Neural progenitor cell (in vitro differentiated cells): ENCODE data around the gene PSMC6. TPM values are rescaled to one million over a fixed set of nuclear protein-coding genes. Genes with fewer than 3 reads are reported as not detected.

ENCODE experiments used
- DNase-seq: peaks from one replicate; pipeline ENCODE4 v3.0.0-alpha.2; 2016; ENCODE audit warnings: low spot score
- H2AFZ ChIP-seq: fragments of 200-600 bp; sonication (generic); replicated peaks from 2 replicates; pipeline ENCODE4 v1.6.1; 2016; ENCODE audit warnings: antibody characterized with exemption
- H3F3A ChIP-seq: fragments of 200-600 bp; sonication (generic); 2 replicates; pipeline ENCODE4 v1.6.1; 2016; ENCODE audit warnings: antibody characterized with exemption, low read depth
- H3K27ac ChIP-seq: fragments of 200-600 bp; sonication (generic); 2 replicates; pipeline ENCODE4 v1.5.1; 2016; ENCODE audit warnings: mild to moderate bottlenecking
- H3K27me3 ChIP-seq: fragments of 200-600 bp; sonication (generic); 2 replicates; pipeline ENCODE4 v1.6.1; 2016; ENCODE audit warnings: mild to moderate bottlenecking, moderate library complexity
- H3K36me3 ChIP-seq: fragments of 200-600 bp; sonication (generic); 2 replicates; pipeline ENCODE4 v1.5.1; 2016
- H3K4me1 ChIP-seq: fragments of 200-600 bp; sonication (generic); 2 replicates; pipeline ENCODE4 v1.6.1; 2016; ENCODE audit warnings: mixed run types
- H3K4me2 ChIP-seq: fragments of 200-600 bp; sonication (generic); 2 replicates; pipeline ENCODE4 v1.6.1; 2016
- H3K4me3 ChIP-seq: fragments of 200-600 bp; sonication (generic); 2 replicates; pipeline ENCODE4 v1.5.1; 2016
- H3K79me2 ChIP-seq: fragments of 200-600 bp; sonication (generic); 2 replicates; pipeline ENCODE4 v1.6.1; 2016; ENCODE audit warnings: low read depth
- H3K9ac ChIP-seq: fragments of 200-600 bp; sonication (generic); 2 replicates; pipeline ENCODE4 v1.6.1; 2016
- H3K9me3 ChIP-seq: fragments of 200-600 bp; sonication (generic); 2 replicates; pipeline ENCODE4 v1.5.1; 2016; ENCODE audit warnings: low read depth
- H4K20me1 ChIP-seq: fragments of 200-600 bp; sonication (generic); 2 replicates; pipeline ENCODE4 v1.6.1; 2016; ENCODE audit warnings: low read depth
- H3K27ac Mint-ChIP-seq: 3 replicates; pipeline ENCODE4 v1.8.0; 2021; ENCODE audit warnings: mixed read lengths
- H3K27me3 Mint-ChIP-seq: 2 replicates; pipeline ENCODE4 v1.8.0; 2022; ENCODE audit warnings: low read depth, mild to moderate bottlenecking, inconsistent platforms, moderate library complexity, mixed read lengths; ENCODE audit not compliant: insufficient read depth
- H3K36me3 Mint-ChIP-seq: 3 replicates; pipeline ENCODE4 v1.8.0; 2021; ENCODE audit warnings: mixed read lengths
- H3K4me1 Mint-ChIP-seq: 3 replicates; pipeline ENCODE4 v1.8.0; 2021; ENCODE audit warnings: mixed read lengths
- H3K4me3 Mint-ChIP-seq: 3 replicates; pipeline ENCODE4 v1.8.0; 2021; ENCODE audit warnings: mild to moderate bottlenecking, moderate library complexity, mixed read lengths
- H3K9me3 Mint-ChIP-seq: 3 replicates; pipeline ENCODE4 v1.8.0; 2020; ENCODE audit warnings: mixed read lengths
- CTCF ChIP-seq: fragments of 200-600 bp; sonication (generic); IDR thresholded peaks from 2 replicates; pipeline ENCODE4 v1.5.1; 2017; ENCODE audit warnings: antibody characterized with exemption, mild to moderate bottlenecking
- EZH2 ChIP-seq: fragments of 200-600 bp; sonication (generic); IDR thresholded peaks from 2 replicates; pipeline ENCODE4 v1.6.1; 2017; ENCODE audit warnings: antibody characterized with exemption, mild to moderate bottlenecking, moderate library complexity
- EZH2phosphoT487 ChIP-seq: fragments of 200-600 bp; sonication (generic); IDR thresholded peaks from 2 replicates; pipeline ENCODE4 v1.6.1; 2017; ENCODE audit warnings: antibody characterized with exemption
- total RNA-seq: library from RNA; depleted of rRNA; stranded (reverse); fragments of >200 nt; gene quantifications from 2 replicates; pipeline ENCODE4 v1.2.3, GENCODE V29; 2015; ENCODE audit warnings: low replicate concordance

Gene PSMC6
- total RNA-seq, 1 donor from 2014 or later = 265 TPM

- no peak overlapping the region for H3K27ac ChIP-seq
These were observed 34.9 kb downstream of the PSMC6 start for GRCh38 chr14:52741865-52742264.

GRCh38 chr14:52748647-52749292 lies 41.8 kb downstream of the PSMC6 start:
- peaks cover 41% of the 10 kb centered on the region for H3K36me3 ChIP-seq
- no peaks in the 10 kb centered on the region for H3K27me3 ChIP-seq
- no peak for TF ChIP-seq CTCF
- no peak for TF ChIP-seq EZH2phosphoT487
- no peak for TF ChIP-seq EZH2
- DNase-seq = no peak
- peaks cover 4% of the 10 kb centered on the region for H3K36me3 Mint-ChIP-seq
- H3K79me2 ChIP-seq = peaks cover 23% of the 10 kb centered on the region
- no peaks in the 10 kb centered on the region for H3K27me3 Mint-ChIP-seq
- H3K4me3 Mint-ChIP-seq = no peak overlapping the region
- H3K9me3 ChIP-seq = no peaks in the 10 kb centered on the region
- no peaks in the 10 kb centered on the region for H4K20me1 ChIP-seq
- H3K9me3 Mint-ChIP-seq = no peaks in the 10 kb centered on the region
- no peak overlapping the region for H3K27ac Mint-ChIP-seq
- no peaks in the 10 kb centered on the region for H3K4me1 Mint-ChIP-seq
- H3K27ac ChIP-seq = no peak overlapping the region
- no peak overlapping the region for H3K4me2 ChIP-seq
- H2AFZ ChIP-seq = no peak overlapping the region
- H3K4me3 ChIP-seq = no peak overlapping the region
- no peak overlapping the region for H3K9ac ChIP-seq
- no peaks in the 10 kb centered on the region for H3K4me1 ChIP-seq
- H3F3A ChIP-seq = no peaks in the 10 kb centered on the region

More at GRCh38 chr14:52741865-52742264, 34.9 kb downstream of the PSMC6 start:
- H3F3A ChIP-seq = no peaks in the 10 kb centered on the region
- TF ChIP-seq EZH2phosphoT487 (no peak), CTCF (no peak), EZH2 (no peak)
- H4K20me1 ChIP-seq = peaks cover 5% of the 10 kb centered on the region
- Mint-ChIP-seq H3K27me3 (no peaks in the 10 kb centered on the region), H3K4me1 (no peaks in the 10 kb centered on the region), H3K9me3 (no peaks in the 10 kb centered on the region), H3K36me3 (peaks cover 16% of the 10 kb centered on the region), H3K4me3 (no peak overlapping the region), H3K27ac (no peak overlapping the region)
- no peak overlapping the region for H3K4me2 ChIP-seq
- H3K9ac ChIP-seq = no peak overlapping the region
- H2AFZ ChIP-seq = no peak overlapping the region
- peaks cover 6% of the 10 kb centered on the region for H3K4me1 ChIP-seq
- H3K79me2 ChIP-seq = peaks cover 92% of the 10 kb centered on the region
- H3K27me3 ChIP-seq = no peaks in the 10 kb centered on the region
- H3K4me3 ChIP-seq = no peak overlapping the region
- DNase-seq = no peak
- no peaks in the 10 kb centered on the region for H3K9me3 ChIP-seq
- peaks cover 9% of the 10 kb centered on the region for H3K36me3 ChIP-seq

- TF ChIP-seq EZH2 = no peak
- no peak for TF ChIP-seq EZH2phosphoT487
- no peak for TF ChIP-seq CTCF
- Histone ChIP-seq H3K27ac (no peak overlapping the region), H3K4me2 (no peak overlapping the region), H3K79me2 (no peaks in the 10 kb centered on the region), H2AFZ (no peak overlapping the region), H4K20me1 (no peaks in the 10 kb centered on the region), H3K4me3 (no peak overlapping the region), H3K4me1 (no peaks in the 10 kb centered on the region), H3K27me3 (no peaks in the 10 kb centered on the region), H3K36me3 (peaks cover 27% of the 10 kb centered on the region), H3F3A (peaks cover 16% of the 10 kb centered on the region), H3K9me3 (no peaks in the 10 kb centered on the region), H3K9ac (no peak overlapping the region)
- H3K36me3 Mint-ChIP-seq = peaks cover 2% of the 10 kb centered on the region
- H3K4me1 Mint-ChIP-seq = no peaks in the 10 kb centered on the region
- H3K9me3 Mint-ChIP-seq = no peaks in the 10 kb centered on the region
- no peaks in the 10 kb centered on the region for H3K27me3 Mint-ChIP-seq
- no peak overlapping the region for H3K4me3 Mint-ChIP-seq
- no peak overlapping the region for H3K27ac Mint-ChIP-seq
- DNase-seq = no peak
These were observed 48.8 kb downstream of the PSMC6 start for GRCh38 chr14:52755607-52756316.
